ENCODE data around the gene DBNL. TPM values are rescaled to one million over a fixed set of nuclear protein-coding genes. Genes with fewer than 3 reads are reported as not detected.

Gene DBNL
- total and polyA plus RNA-seq, 11 donors = 29.9 to 86.3 (median 42.9) TPM

DNA sequence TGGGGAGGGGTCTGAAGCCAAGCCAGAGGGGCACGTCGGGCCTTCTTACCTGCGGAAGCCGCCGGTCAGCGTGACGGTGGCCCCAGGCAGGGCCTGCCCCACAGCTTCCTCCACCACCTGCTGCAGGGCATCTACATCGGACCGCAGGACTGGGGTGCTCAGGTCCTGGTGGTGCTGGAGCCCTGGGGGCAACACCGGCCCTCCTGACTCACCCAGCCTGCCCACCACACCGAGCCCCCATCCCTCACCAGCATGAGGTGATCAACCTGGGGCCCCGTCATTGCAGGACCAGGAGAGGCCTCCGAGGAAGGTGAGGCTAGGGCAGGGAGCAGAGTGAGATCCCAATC, 29.8 kb downstream of the DBNL start:
- intact Hi-C loops (cut with DNase I) = loop anchor here in 2 of 10 donors (5.0 kb wide), 1 partner anchor 128 kb away; the partner anchor contains the start of gene YKT6 (in 2 of the 2)
- 88 to 94% (median 91%) methylated on average over 11 to 13 of the region's 13 CpGs for WGBS, 4 donors
- TF ChIP-seq POLR2A (IDR thresholded peaks at IDR 0.05) = no peak
- TF ChIP-seq, protein P1, sequence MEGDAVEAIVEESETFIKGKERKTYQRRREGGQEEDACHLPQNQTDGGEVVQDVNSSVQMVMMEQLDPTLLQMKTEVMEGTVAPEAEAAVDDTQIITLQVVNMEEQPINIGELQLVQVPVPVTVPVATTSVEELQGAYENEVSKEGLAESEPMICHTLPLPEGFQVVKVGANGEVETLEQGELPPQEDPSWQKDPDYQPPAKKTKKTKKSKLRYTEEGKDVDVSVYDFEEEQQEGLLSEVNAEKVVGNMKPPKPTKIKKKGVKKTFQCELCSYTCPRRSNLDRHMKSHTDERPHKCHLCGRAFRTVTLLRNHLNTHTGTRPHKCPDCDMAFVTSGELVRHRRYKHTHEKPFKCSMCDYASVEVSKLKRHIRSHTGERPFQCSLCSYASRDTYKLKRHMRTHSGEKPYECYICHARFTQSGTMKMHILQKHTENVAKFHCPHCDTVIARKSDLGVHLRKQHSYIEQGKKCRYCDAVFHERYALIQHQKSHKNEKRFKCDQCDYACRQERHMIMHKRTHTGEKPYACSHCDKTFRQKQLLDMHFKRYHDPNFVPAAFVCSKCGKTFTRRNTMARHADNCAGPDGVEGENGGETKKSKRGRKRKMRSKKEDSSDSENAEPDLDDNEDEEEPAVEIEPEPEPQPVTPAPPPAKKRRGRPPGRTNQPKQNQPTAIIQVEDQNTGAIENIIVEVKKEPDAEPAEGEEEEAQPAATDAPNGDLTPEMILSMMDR (IDR thresholded peaks at IDR 0.05) = no peak
- H3K4me3 ChIP-seq = peak overlapping the region in 3 of 12 donors; percentile 0 to 34 (median 16)
- no peaks in the 10 kb centered on the region for H3K9me3 ChIP-seq
- H3K27ac ChIP-seq = peak overlapping the region; percentile 57 to 90 (median 76)
- H3K27me3 ChIP-seq = no peaks in the 10 kb centered on the region
- no peak for DNase-seq
- peaks cover 0 to 70% (median 53%) of the 10 kb centered on the region in 9 donors for H3K36me3 ChIP-seq
- ATAC-seq = peak in 1 of 4 donors; percentile 1
- H3K4me1 ChIP-seq = peaks cover 13 to 73% (median 45%) of the 10 kb centered on the region in 12 donors

DNA sequence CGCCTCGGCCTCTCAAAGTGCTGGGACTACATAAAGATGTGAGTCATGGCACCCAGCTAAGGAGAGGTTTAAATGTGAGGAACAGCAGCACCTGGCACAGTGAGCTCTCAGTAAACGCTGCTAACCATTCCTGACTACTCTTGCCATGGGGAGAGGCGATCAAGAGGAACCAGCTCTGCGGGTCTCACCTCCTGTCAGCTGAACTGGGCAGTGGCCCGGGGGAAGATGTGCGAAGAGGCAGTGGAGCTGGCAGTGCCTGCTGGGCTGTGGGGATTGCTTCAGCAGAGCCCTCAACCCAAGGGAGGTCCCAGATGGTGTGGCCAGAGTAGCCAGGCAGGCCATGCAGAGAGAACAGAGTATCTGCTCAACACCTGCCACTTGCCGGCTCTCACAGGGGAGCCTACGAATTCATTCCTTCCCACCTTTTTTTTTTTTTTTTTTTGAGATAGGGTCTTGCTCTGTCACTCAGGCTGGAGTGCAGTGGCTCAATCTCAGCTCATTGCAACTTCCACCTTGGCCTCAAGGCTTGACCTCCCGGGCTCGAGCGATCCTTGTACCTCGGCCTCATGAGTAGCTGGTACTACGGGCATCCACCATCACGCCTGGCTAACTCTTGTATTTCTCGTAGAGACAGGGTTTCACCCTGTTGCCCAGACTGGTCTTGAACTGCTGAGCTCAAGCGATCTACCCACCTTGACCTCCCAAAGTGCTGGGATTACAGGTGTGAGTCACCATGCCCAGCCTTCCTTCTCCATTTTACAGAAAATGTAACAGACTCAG, 31.0 kb downstream of the DBNL start:
- peak overlapping the region in 5 of 12 donors; percentile 17 to 96 (median 76) for H3K27ac ChIP-seq
- peaks cover 0 to 82% (median 65%) of the 10 kb centered on the region in 9 donors for H3K36me3 ChIP-seq
- no peaks in the 10 kb centered on the region for H3K27me3 ChIP-seq
- H3K4me3 ChIP-seq = no peak overlapping the region
- ATAC-seq = no peak
- no peaks in the 10 kb centered on the region for H3K9me3 ChIP-seq
- DNase-seq = peak in 1 of 5 donors; percentile 7
- WGBS, 4 donors = 94 to 98% (median 96%) methylated on average over 17 of the region's 17 CpGs
- intact Hi-C loops (cut with DNase I) = loop anchor here in 2 of 10 donors (5.0 kb wide), 2 partner anchors 47 to 117 kb away; partner anchors contain the start of gene POLD2 (in 1 of the 2)
- TF ChIP-seq, protein P1 (IDR thresholded peaks at IDR 0.05) = no peak
- no peak for TF ChIP-seq POLR2A (IDR thresholded peaks at IDR 0.05)
- peaks cover 13 to 83% (median 45%) of the 10 kb centered on the region in 12 donors for H3K4me1 ChIP-seq

DNA sequence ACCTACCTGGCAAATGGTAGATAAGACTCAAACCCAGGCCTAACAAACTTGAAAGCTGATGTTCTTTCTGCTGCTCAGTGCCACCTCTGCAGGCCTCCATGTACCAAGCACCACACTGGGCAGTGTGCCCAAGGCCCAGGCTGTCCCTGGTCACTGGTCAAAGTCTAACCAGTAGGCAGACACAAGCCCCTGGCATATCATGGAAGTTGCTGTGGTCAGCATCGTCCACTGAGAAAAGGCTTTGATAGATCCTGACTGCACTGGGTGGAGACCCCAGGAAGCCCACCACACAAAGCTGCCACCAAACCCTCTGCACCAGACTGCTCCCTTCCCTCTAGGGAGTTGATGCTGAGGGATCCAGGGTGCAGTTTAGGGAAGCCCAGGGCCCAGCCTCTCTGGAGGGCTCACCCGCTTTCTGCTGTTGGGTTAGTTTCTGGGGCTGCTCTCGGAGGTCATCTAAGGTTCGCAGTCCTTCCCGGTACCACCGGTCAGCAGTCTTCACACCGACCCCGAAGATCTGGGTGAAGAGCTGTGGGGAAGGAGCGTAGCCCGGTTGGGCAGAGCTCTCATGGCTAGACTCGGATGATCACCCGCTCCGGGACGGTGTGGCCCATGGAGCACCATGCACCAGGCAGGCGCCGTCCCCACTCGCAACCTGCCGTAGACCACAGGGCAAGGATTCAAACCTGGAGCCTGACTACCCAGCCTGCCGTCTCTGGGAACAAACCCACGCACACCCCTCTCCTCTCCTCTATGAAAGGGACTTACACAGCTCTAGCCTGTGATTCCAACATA, 31.8 kb downstream of the DBNL start:
- no peak overlapping the region for H3K4me3 ChIP-seq
- 91 to 95% (median 94%) methylated on average over 17 to 20 of the region's 20 CpGs for WGBS, 4 donors
- ATAC-seq = no peak
- peak in 2 of 5 donors; percentile 57 to 68 for DNase-seq
- TF ChIP-seq POLR2A (IDR thresholded peaks at IDR 0.05) = no peak
- TF ChIP-seq, protein P1 (IDR thresholded peaks at IDR 0.05) = no peak
- no peaks in the 10 kb centered on the region for H3K9me3 ChIP-seq
- peak overlapping the region in 5 of 12 donors; percentile 17 to 96 (median 76) for H3K27ac ChIP-seq
- H3K36me3 ChIP-seq = peaks cover 0 to 83% (median 70%) of the 10 kb centered on the region in 9 donors
- intact Hi-C loops (cut with DNase I) = loop anchor here in 2 of 10 donors (5.0 kb wide), 2 partner anchors 46 to 116 kb away; partner anchors contain the start of gene POLD2 (in 1 of the 2)
- no peaks in the 10 kb centered on the region for H3K27me3 ChIP-seq
- peaks cover 13 to 84% (median 51%) of the 10 kb centered on the region in 12 donors for H3K4me1 ChIP-seq
